ENCODE results near the gene EARS2.

EARS2 gene

DNA sequence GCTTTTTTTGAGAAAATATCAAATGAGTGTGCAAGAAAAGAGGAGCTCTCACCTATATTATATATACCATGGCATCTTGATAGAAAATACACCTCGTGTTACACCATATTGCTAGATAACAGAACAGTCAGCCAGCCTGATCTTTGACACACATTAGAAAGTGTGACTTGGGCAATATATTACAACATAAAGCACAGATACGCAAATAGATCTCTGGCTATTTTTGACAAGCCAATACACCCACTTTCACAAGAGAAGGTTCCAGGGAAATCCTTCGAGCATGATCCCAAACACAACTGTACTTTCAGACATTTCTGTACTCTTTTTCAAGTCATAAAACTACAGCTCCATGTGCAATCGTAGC, 56.3 kb downstream of the EARS2 start:
- Histone ChIP-seq H3K36me3 (ENCODE audit: control insufficient read depth in 2 of 2, insufficient read depth in 2 of 2, low read length in 2 of 2) (peaks cover under 1 to 9% of the 10 kb centered on the region in 2 donors), H3K9me3 (ENCODE audit: control insufficient read depth in 2 of 2, low read length in 2 of 2) (no peaks in the 10 kb centered on the region), H3K4me1 (ENCODE audit: control insufficient read depth in 2 of 2, insufficient read depth in 2 of 2, low read length in 2 of 2) (peaks cover 7 to 14% of the 10 kb centered on the region in 2 donors), H3K9ac (ENCODE audit: low read depth in 1 of 2, low read length in 2 of 2) (no peak overlapping the region), H3K4me3 (ENCODE audit: low read length in 2 of 2) (no peak overlapping the region), H3K27ac (ENCODE audit: low read depth in 2 of 2, low read length in 2 of 2) (no peak overlapping the region), H3K27me3 (ENCODE audit: control insufficient read depth in 2 of 2, insufficient read depth in 2 of 2, low read length in 2 of 2) (no peaks in the 10 kb centered on the region)

DNA sequence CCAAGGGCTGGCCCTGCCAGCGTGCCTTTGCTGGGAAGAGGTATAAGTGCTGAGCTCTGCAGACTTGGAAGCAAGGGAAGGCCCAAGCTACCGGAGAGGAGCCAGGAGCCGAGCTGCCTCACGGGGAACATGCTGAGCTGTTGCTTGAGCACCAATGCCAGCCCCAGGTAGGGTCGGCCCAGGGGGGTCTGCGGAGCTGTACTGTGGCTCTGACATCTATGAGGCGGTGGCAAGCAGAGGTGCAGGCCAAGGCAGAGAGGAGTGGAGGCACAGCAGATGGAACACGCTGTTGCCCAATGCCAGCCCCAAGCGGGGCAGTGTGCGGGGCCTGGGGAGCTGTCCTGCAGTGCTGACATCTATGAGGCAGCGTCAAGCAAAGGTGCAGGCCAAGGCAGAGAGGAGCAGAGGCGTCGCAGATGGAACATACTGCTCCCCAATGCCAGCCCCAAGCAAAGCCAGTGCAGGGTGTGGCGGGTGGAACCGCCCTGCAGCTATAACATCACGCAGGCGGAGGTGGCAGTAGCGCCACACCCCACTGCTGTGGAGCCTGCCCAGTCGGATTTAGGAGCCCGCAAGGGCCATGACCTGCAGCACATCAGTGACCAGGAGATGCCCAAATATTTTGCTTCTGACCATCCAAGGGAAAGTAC, 56.8 kb downstream of the EARS2 start:
- H3K27ac ChIP-seq (ENCODE audit: low read depth in 2 of 2, low read length in 2 of 2) = no peak overlapping the region
- no peaks in the 10 kb centered on the region for H3K27me3 ChIP-seq (ENCODE audit: control insufficient read depth in 2 of 2, insufficient read depth in 2 of 2, low read length in 2 of 2)
- H3K9me3 ChIP-seq (ENCODE audit: control insufficient read depth in 2 of 2, low read length in 2 of 2) = no peaks in the 10 kb centered on the region
- peaks cover 5 to 14% of the 10 kb centered on the region in 2 donors for H3K36me3 ChIP-seq (ENCODE audit: control insufficient read depth in 2 of 2, insufficient read depth in 2 of 2, low read length in 2 of 2)
- peaks cover 7 to 14% of the 10 kb centered on the region in 2 donors for H3K4me1 ChIP-seq (ENCODE audit: control insufficient read depth in 2 of 2, insufficient read depth in 2 of 2, low read length in 2 of 2)
- H3K9ac ChIP-seq (ENCODE audit: low read depth in 1 of 2, low read length in 2 of 2) = no peak overlapping the region
- H3K4me3 ChIP-seq (ENCODE audit: low read length in 2 of 2) = no peak overlapping the region

DNA sequence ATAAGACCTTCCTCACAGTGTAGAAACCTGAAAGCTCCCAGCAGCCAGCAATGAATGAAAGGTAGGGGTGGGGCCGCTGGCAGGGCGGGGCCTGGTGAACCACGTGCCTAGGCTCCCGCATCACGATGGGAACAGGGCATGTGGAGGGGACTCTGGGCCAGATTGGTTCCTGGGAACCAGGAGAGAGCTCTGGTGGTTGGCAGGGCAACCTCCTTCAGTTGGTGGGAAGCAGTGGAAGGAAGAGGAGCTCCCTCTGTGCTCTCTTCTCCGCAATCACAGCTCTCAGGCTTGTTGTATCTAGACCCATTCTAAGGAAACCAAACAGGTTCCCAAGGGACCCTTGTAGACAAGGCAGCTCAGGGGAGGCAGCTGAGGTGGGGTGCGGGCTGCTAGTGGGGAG, 57.3 kb downstream of the EARS2 start:
- H3K4me3 ChIP-seq (ENCODE audit: low read length in 2 of 2) = no peak overlapping the region
- no peak overlapping the region for H3K9ac ChIP-seq (ENCODE audit: low read depth in 1 of 2, low read length in 2 of 2)
- H3K27ac ChIP-seq (ENCODE audit: low read depth in 2 of 2, low read length in 2 of 2) = no peak overlapping the region
- H3K9me3 ChIP-seq (ENCODE audit: control insufficient read depth in 2 of 2, low read length in 2 of 2) = no peaks in the 10 kb centered on the region
- peaks cover 7 to 14% of the 10 kb centered on the region in 2 donors for H3K4me1 ChIP-seq (ENCODE audit: control insufficient read depth in 2 of 2, insufficient read depth in 2 of 2, low read length in 2 of 2)
- H3K36me3 ChIP-seq (ENCODE audit: control insufficient read depth in 2 of 2, insufficient read depth in 2 of 2, low read length in 2 of 2) = peaks cover 7 to 17% of the 10 kb centered on the region in 2 donors
- no peaks in the 10 kb centered on the region for H3K27me3 ChIP-seq (ENCODE audit: control insufficient read depth in 2 of 2, insufficient read depth in 2 of 2, low read length in 2 of 2)

DNA sequence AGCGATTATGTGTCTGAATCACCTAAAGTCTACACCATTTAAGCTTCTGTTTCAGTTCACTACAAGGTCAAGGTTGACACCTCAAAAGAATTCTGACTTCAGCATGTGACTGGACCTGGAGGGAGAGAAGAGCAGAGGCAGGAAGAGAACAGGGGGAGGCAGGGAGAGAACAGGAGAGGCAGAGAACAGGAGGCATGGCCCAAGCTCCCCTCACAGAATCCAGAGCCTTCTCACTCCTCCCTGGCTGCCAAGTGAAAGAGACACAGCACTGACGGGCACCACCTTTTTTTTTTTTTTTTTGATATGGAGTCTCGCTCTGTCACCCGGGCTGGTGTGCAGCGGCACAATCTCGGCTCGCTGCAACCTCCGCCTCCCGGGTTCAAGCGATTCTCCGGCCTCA, 58.3 kb downstream of the EARS2 start:
- Histone ChIP-seq H3K27me3 (ENCODE audit: control insufficient read depth in 2 of 2, insufficient read depth in 2 of 2, low read length in 2 of 2) (no peaks in the 10 kb centered on the region), H3K4me3 (ENCODE audit: low read length in 2 of 2) (no peak overlapping the region), H3K4me1 (ENCODE audit: control insufficient read depth in 2 of 2, insufficient read depth in 2 of 2, low read length in 2 of 2) (peaks cover 4 to 9% of the 10 kb centered on the region in 2 donors), H3K27ac (ENCODE audit: low read depth in 2 of 2, low read length in 2 of 2) (no peak overlapping the region), H3K9ac (ENCODE audit: low read depth in 1 of 2, low read length in 2 of 2) (no peak overlapping the region), H3K36me3 (ENCODE audit: control insufficient read depth in 2 of 2, insufficient read depth in 2 of 2, low read length in 2 of 2) (peaks cover 14 to 25% of the 10 kb centered on the region in 2 donors), H3K9me3 (ENCODE audit: control insufficient read depth in 2 of 2, low read length in 2 of 2) (no peaks in the 10 kb centered on the region)

DNA sequence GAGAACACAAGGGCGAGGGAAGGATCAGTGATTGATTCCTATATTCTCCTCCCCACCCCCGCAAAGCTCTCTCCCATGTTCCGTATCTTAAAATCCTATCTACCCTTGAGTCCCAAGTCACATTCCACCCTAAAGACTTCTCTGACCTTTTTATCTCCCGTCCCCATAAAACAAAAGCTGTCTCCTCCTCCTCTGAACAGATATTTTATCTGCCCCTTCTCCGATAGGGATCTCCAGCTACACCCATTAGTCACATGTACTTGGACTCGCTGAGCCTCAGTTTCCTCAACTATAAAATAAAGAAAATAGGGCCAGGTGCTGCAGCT, 59.6 kb downstream of the EARS2 start:
- H3K27me3 ChIP-seq (ENCODE audit: control insufficient read depth in 2 of 2, insufficient read depth in 2 of 2, low read length in 2 of 2) = no peaks in the 10 kb centered on the region
- H3K4me3 ChIP-seq (ENCODE audit: low read length in 2 of 2) = no peak overlapping the region
- H3K4me1 ChIP-seq (ENCODE audit: control insufficient read depth in 2 of 2, insufficient read depth in 2 of 2, low read length in 2 of 2) = peaks cover 4 to 9% of the 10 kb centered on the region in 2 donors
- no peaks in the 10 kb centered on the region for H3K9me3 ChIP-seq (ENCODE audit: control insufficient read depth in 2 of 2, low read length in 2 of 2)
- H3K36me3 ChIP-seq (ENCODE audit: control insufficient read depth in 2 of 2, insufficient read depth in 2 of 2, low read length in 2 of 2) = peaks cover 27 to 38% of the 10 kb centered on the region in 2 donors
- H3K9ac ChIP-seq (ENCODE audit: low read depth in 1 of 2, low read length in 2 of 2) = no peak overlapping the region
- H3K27ac ChIP-seq (ENCODE audit: low read depth in 2 of 2, low read length in 2 of 2) = peak overlapping the region in 1 of 2 donors; percentile 4

DNA sequence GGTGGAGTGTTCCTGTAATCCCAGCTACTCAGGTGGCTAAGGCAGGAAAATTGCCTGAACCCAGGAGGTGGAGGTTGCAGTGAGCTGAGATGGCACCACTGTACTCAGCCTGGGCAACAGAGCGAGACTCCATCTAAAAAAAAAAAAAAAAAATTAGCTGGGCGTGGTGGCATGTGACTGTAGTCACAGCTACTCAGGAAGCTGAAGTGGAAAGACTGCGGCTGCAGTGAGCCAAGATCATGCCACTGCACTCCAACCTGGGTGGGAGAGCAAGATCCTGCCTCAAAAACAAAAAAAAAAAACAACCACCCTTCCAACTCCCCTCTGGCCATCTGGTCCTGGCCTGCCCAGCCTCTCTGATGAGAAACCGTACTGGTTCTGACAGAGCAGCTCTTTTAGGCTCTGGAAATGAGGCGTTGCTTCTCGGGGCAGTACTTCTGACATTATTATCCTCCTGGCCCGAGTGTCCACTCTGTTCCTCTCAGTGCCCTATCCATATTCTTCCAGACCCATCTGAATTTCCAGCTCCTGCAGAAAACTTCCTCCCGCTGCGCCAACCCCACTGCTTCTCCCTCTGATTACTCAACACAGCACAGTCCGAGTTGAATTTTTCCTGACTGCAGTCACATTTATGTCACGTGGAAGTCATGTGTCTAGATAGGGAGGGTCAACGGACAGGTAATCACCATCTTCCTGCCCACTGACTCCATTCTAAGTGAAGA, 60.2 kb downstream of the EARS2 start:
- Histone ChIP-seq H3K9ac (ENCODE audit: low read depth in 1 of 2, low read length in 2 of 2) (no peak overlapping the region), H3K9me3 (ENCODE audit: control insufficient read depth in 2 of 2, low read length in 2 of 2) (no peaks in the 10 kb centered on the region), H3K4me3 (ENCODE audit: low read length in 2 of 2) (no peak overlapping the region), H3K27ac (ENCODE audit: low read depth in 2 of 2, low read length in 2 of 2) (peak overlapping the region in 1 of 2 donors; percentile 4), H3K4me1 (ENCODE audit: control insufficient read depth in 2 of 2, insufficient read depth in 2 of 2, low read length in 2 of 2) (peaks cover 4 to 9% of the 10 kb centered on the region in 2 donors), H3K36me3 (ENCODE audit: control insufficient read depth in 2 of 2, insufficient read depth in 2 of 2, low read length in 2 of 2) (peaks cover 29 to 41% of the 10 kb centered on the region in 2 donors), H3K27me3 (ENCODE audit: control insufficient read depth in 2 of 2, insufficient read depth in 2 of 2, low read length in 2 of 2) (no peaks in the 10 kb centered on the region)

DNA sequence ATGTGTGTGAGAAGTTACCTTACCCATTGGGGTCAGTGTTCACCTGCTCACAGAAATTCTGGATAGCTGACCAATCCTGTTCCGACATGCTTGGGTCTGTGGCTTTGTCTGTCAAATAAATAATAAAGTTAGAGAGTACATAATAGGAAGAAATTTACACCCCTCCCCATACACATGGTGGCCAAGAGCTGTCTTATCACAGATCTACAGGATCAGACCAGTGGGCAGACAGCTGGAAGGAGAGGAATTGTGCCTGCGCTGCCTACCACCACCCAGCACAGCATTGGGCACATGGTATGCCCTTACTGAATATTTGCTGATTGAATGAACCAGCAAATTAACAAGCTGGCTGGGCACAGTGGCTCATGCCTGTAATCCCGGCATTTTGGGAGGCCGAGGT, 61.5 kb downstream of the EARS2 start:
- H3K9me3 ChIP-seq (ENCODE audit: control insufficient read depth in 2 of 2, low read length in 2 of 2) = no peaks in the 10 kb centered on the region
- H3K27me3 ChIP-seq (ENCODE audit: control insufficient read depth in 2 of 2, insufficient read depth in 2 of 2, low read length in 2 of 2) = no peaks in the 10 kb centered on the region
- H3K36me3 ChIP-seq (ENCODE audit: control insufficient read depth in 2 of 2, insufficient read depth in 2 of 2, low read length in 2 of 2) = peaks cover 29 to 47% of the 10 kb centered on the region in 2 donors
- H3K27ac ChIP-seq (ENCODE audit: low read depth in 2 of 2, low read length in 2 of 2) = no peak overlapping the region
- peaks cover 4 to 8% of the 10 kb centered on the region in 2 donors for H3K4me1 ChIP-seq (ENCODE audit: control insufficient read depth in 2 of 2, insufficient read depth in 2 of 2, low read length in 2 of 2)
- H3K9ac ChIP-seq (ENCODE audit: low read depth in 1 of 2, low read length in 2 of 2) = no peak overlapping the region
- no peak overlapping the region for H3K4me3 ChIP-seq (ENCODE audit: low read length in 2 of 2)

DNA sequence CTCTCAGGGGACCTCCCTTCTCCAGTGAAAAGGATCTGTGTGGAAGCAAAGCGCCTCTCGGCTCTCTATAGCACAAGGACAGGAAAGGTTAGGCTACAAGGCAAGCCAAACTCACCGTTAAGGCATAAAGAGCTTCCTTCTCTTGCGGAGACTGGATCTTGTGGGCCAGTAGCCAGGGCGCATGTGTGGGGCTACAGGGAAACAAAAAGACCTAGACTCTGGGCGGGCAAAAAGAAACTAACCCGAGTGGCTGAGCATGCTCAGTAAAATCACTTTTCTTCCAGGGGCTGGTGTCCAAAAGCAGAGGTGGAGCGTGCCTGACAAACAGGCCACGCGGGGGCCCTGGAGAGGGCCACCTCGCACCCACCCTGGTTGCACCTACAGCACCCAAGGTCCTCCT, 63.0 kb downstream of the EARS2 start:
- Histone ChIP-seq H3K4me3 (ENCODE audit: low read length in 2 of 2) (no peak overlapping the region), H3K27ac (ENCODE audit: low read depth in 2 of 2, low read length in 2 of 2) (no peak overlapping the region), H3K4me1 (ENCODE audit: control insufficient read depth in 2 of 2, insufficient read depth in 2 of 2, low read length in 2 of 2) (no peaks in the 10 kb centered on the region), H3K9ac (ENCODE audit: low read depth in 1 of 2, low read length in 2 of 2) (no peak overlapping the region), H3K36me3 (ENCODE audit: control insufficient read depth in 2 of 2, insufficient read depth in 2 of 2, low read length in 2 of 2) (peaks cover 35 to 60% of the 10 kb centered on the region in 2 donors), H3K9me3 (ENCODE audit: control insufficient read depth in 2 of 2, low read length in 2 of 2) (no peaks in the 10 kb centered on the region), H3K27me3 (ENCODE audit: control insufficient read depth in 2 of 2, insufficient read depth in 2 of 2, low read length in 2 of 2) (no peaks in the 10 kb centered on the region)

DNA sequence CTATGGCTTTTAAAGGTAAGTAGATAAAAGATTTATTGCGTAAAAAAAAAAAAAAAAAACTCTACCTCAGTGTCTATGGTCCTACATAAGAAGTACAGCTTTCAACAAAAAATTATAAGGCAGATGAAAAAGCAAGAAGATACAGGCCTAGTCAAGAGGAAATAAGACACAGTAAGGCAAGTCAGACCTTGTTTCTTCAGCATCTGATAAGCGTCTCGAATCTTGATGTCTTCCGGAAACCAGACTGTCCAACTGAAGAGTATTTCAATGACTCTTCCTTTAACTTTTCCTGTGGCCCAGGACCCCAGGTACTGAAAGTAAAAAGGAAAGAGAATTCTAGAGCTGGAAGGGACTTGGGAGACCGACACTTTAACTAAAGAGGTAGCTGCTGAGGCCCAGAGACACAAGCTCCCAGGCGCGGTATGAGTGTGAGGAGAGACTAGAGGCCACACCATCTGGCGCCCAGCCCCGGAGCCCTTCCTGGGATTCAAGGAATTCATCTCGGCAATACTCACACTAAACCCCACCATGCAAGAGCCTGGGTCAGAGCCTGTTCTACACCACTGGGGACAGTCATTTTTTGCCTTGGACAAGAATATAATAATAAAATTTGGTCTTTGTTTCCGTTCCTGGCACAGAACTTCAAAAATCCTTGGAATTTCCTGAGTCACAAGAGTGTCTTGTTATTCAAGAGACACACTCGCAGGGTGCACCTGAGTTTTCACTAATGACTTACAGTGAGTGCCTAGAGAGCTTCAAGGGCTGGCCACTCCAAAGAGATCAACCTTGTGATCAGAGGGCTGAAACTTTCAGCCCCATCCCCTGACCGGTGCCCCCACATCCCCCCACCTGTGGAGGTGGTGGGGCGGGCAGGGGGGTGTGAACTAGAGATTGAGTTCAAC, 65.4 kb downstream of the EARS2 start:
- Histone ChIP-seq H3K36me3 (ENCODE audit: control insufficient read depth in 2 of 2, insufficient read depth in 2 of 2, low read length in 2 of 2) (peaks cover 57 to 81% of the 10 kb centered on the region in 2 donors), H3K9me3 (ENCODE audit: control insufficient read depth in 2 of 2, low read length in 2 of 2) (no peaks in the 10 kb centered on the region), H3K27me3 (ENCODE audit: control insufficient read depth in 2 of 2, insufficient read depth in 2 of 2, low read length in 2 of 2) (no peaks in the 10 kb centered on the region), H3K4me1 (ENCODE audit: control insufficient read depth in 2 of 2, insufficient read depth in 2 of 2, low read length in 2 of 2) (no peaks in the 10 kb centered on the region), H3K4me3 (ENCODE audit: low read length in 2 of 2) (no peak overlapping the region), H3K27ac (ENCODE audit: low read depth in 2 of 2, low read length in 2 of 2) (no peak overlapping the region), H3K9ac (ENCODE audit: low read depth in 1 of 2, low read length in 2 of 2) (no peak overlapping the region)

DNA sequence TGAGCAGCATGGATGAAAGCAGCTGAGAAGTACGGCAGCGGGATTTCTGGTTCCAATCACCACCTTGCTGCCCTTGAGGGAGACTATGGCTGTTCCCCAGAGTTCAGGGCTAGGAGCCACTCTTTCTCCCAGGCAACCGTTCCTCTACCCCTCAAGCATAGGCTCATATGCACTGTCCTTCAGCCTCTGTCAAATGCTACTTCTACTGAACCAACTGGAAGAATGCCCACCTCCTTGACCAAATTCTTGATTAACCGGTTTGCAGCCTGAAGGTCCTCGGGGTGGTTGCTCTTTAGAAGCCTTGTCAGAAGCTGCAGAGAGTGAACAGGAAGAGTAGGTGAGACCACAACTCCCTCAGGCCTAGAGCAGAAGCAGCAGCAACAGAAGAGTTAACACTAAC, 70.7 kb downstream of the EARS2 start:
- H3K4me3 ChIP-seq (ENCODE audit: low read length in 2 of 2) = no peak overlapping the region
- no peaks in the 10 kb centered on the region for H3K27me3 ChIP-seq (ENCODE audit: control insufficient read depth in 2 of 2, insufficient read depth in 2 of 2, low read length in 2 of 2)
- H3K9me3 ChIP-seq (ENCODE audit: control insufficient read depth in 2 of 2, low read length in 2 of 2) = no peaks in the 10 kb centered on the region
- H3K36me3 ChIP-seq (ENCODE audit: control insufficient read depth in 2 of 2, insufficient read depth in 2 of 2, low read length in 2 of 2) = peaks cover 63 to 80% of the 10 kb centered on the region in 2 donors
- no peak overlapping the region for H3K9ac ChIP-seq (ENCODE audit: low read depth in 1 of 2, low read length in 2 of 2)
- H3K27ac ChIP-seq (ENCODE audit: low read depth in 2 of 2, low read length in 2 of 2) = no peak overlapping the region
- H3K4me1 ChIP-seq (ENCODE audit: control insufficient read depth in 2 of 2, insufficient read depth in 2 of 2, low read length in 2 of 2) = peaks cover 0 to 3% of the 10 kb centered on the region in 2 donors
